ENCODE results near the gene SPRYD3. TPM values are rescaled to one million over a fixed set of nuclear protein-coding genes. Genes with fewer than 3 reads are reported as not detected.
"Not testable (repeated sequence)": the region's sequence is repeated elsewhere in the genome, so short reads cannot be mapped to it uniquely, and the experiment has no call there.

The SPRYD3 gene
- total RNA-seq, 1 donor from 2014 or later, result 10.5 TPM

GRCh38 chr12:53115112-53115890 is 36.1 kb upstream of the SPRYD3 start:
- H3K9me3 Mint-ChIP-seq (ENCODE audit: unreplicated experiment), result no peaks in the 10 kb centered on the region
- no peak overlapping the region for H3K27ac Mint-ChIP-seq (ENCODE audit: unreplicated experiment)
- H3K27me3 Mint-ChIP-seq (ENCODE audit: unreplicated experiment), result peaks cover 8% of the 10 kb centered on the region
- DNase-seq (ENCODE audit: low spot score), result no peak
- H3K36me3 Mint-ChIP-seq (ENCODE audit: low read depth, unreplicated experiment), result no peaks in the 10 kb centered on the region
- no peaks in the 10 kb centered on the region for H3K4me1 Mint-ChIP-seq (ENCODE audit: unreplicated experiment)
- no peak for TF ChIP-seq CTCF (IDR thresholded peaks at IDR 0.05; ENCODE audit: unreplicated experiment)
- H3K4me3 Mint-ChIP-seq (ENCODE audit: unreplicated experiment), result no peak overlapping the region

- TF ChIP-seq CTCF (IDR thresholded peaks at IDR 0.05; ENCODE audit: unreplicated experiment), result no peak
- Mint-ChIP-seq H3K36me3 (ENCODE audit: low read depth, unreplicated experiment) (no peaks in the 10 kb centered on the region), H3K27me3 (ENCODE audit: unreplicated experiment) (peaks cover 4% of the 10 kb centered on the region), H3K9me3 (ENCODE audit: unreplicated experiment) (no peaks in the 10 kb centered on the region), H3K4me3 (ENCODE audit: unreplicated experiment) (no peak overlapping the region), H3K27ac (ENCODE audit: unreplicated experiment) (no peak overlapping the region), H3K4me1 (ENCODE audit: unreplicated experiment) (no peaks in the 10 kb centered on the region)
- no peak for DNase-seq (ENCODE audit: low spot score)
These were observed 34.8 kb upstream of the SPRYD3 start for GRCh38 chr12:53113951-53114350.

- H3K36me3 Mint-ChIP-seq (ENCODE audit: low read depth, unreplicated experiment), result no peaks in the 10 kb centered on the region
- no peak for TF ChIP-seq CTCF (IDR thresholded peaks at IDR 0.05; ENCODE audit: unreplicated experiment)
- H3K4me3 Mint-ChIP-seq (ENCODE audit: unreplicated experiment), result no peak overlapping the region
- H3K27ac Mint-ChIP-seq (ENCODE audit: unreplicated experiment), result no peak overlapping the region
- no peak for DNase-seq (ENCODE audit: low spot score)
- H3K4me1 Mint-ChIP-seq (ENCODE audit: unreplicated experiment), result no peaks in the 10 kb centered on the region
- H3K9me3 Mint-ChIP-seq (ENCODE audit: unreplicated experiment), result no peaks in the 10 kb centered on the region
- peaks cover 4% of the 10 kb centered on the region for H3K27me3 Mint-ChIP-seq (ENCODE audit: unreplicated experiment)
These were observed 34.0 kb upstream of the SPRYD3 start for GRCh38 chr12:53113136-53113705.

GRCh38 chr12:53112431-53112830 is 33.2 kb upstream of the SPRYD3 start:
- H3K27me3 Mint-ChIP-seq (ENCODE audit: unreplicated experiment); H3K9me3 Mint-ChIP-seq (ENCODE audit: unreplicated experiment); H3K4me1 Mint-ChIP-seq (ENCODE audit: unreplicated experiment); H3K27ac Mint-ChIP-seq (ENCODE audit: unreplicated experiment); DNase-seq (ENCODE audit: low spot score); H3K4me3 Mint-ChIP-seq (ENCODE audit: unreplicated experiment); H3K36me3 Mint-ChIP-seq (ENCODE audit: low read depth, unreplicated experiment): not testable (repeated sequence)

- no peak overlapping the region for H3K4me3 Mint-ChIP-seq (ENCODE audit: unreplicated experiment)
- no peak overlapping the region for H3K27ac Mint-ChIP-seq (ENCODE audit: unreplicated experiment)
- no peak for TF ChIP-seq CTCF (IDR thresholded peaks at IDR 0.05; ENCODE audit: unreplicated experiment)
- no peaks in the 10 kb centered on the region for H3K27me3 Mint-ChIP-seq (ENCODE audit: unreplicated experiment)
- DNase-seq (ENCODE audit: low spot score), result no peak
- no peaks in the 10 kb centered on the region for H3K36me3 Mint-ChIP-seq (ENCODE audit: low read depth, unreplicated experiment)
- H3K9me3 Mint-ChIP-seq (ENCODE audit: unreplicated experiment), result no peaks in the 10 kb centered on the region
- peaks cover 27% of the 10 kb centered on the region for H3K4me1 Mint-ChIP-seq (ENCODE audit: unreplicated experiment)
These were observed 27.9 kb upstream of the SPRYD3 start for GRCh38 chr12:53107122-53107521.
